Measurements from ENCODE around the gene C12orf56. TPM values are rescaled to one million over a fixed set of nuclear protein-coding genes. Genes with fewer than 3 reads are reported as not detected.

C12orf56 gene
- total and polyA plus RNA-seq, 4 donors, result 0.19 to 2.4 (median 1.2) TPM

- whole genome bisulfite sequencing (ENCODE audit: insufficient coverage), result 86% methylated on average over 1 of the region's 2 CpGs
- Histone ChIP-seq H3K27me3 (ENCODE audit: control insufficient read depth, insufficient read depth, low read length) (no peaks in the 10 kb centered on the region), H3K36me3 (ENCODE audit: control insufficient read depth, insufficient read depth, low read length) (no peaks in the 10 kb centered on the region), H3K27ac (ENCODE audit: low read depth, low read length) (no peak overlapping the region), H3K9me3 (ENCODE audit: control insufficient read depth, insufficient read depth, low read length) (no peaks in the 10 kb centered on the region), H3K4me3 (ENCODE audit: low read depth, low read length) (no peak overlapping the region), H3K4me1 (ENCODE audit: control insufficient read depth, insufficient read depth, low read length) (no peaks in the 10 kb centered on the region)
- DNase-seq (ENCODE audit: low read depth in 4 of 6, low spot score in 6 of 6), result no peak
Observed at GRCh38 chr12:64265839-64266238, 124.7 kb downstream of the C12orf56 start.

- no peak for DNase-seq (ENCODE audit: low read depth in 4 of 6, low spot score in 6 of 6)
- 83% methylated on average over 2 of the region's 5 CpGs for whole genome bisulfite sequencing (ENCODE audit: insufficient coverage)
- Histone ChIP-seq H3K36me3 (ENCODE audit: control insufficient read depth, insufficient read depth, low read length) (no peaks in the 10 kb centered on the region), H3K4me1 (ENCODE audit: control insufficient read depth, insufficient read depth, low read length) (no peaks in the 10 kb centered on the region), H3K4me3 (ENCODE audit: low read depth, low read length) (no peak overlapping the region), H3K9me3 (ENCODE audit: control insufficient read depth, insufficient read depth, low read length) (no peaks in the 10 kb centered on the region), H3K27me3 (ENCODE audit: control insufficient read depth, insufficient read depth, low read length) (no peaks in the 10 kb centered on the region), H3K27ac (ENCODE audit: low read depth, low read length) (no peak overlapping the region)
Observed at GRCh38 chr12:64261813-64262212, 128.7 kb downstream of the C12orf56 start.

GRCh38 chr12:64258576-64258975 is 132.0 kb downstream of the C12orf56 start:
- no peak for DNase-seq (ENCODE audit: low read depth in 4 of 6, low spot score in 6 of 6)
- no peak overlapping the region for H3K4me3 ChIP-seq (ENCODE audit: low read depth, low read length)
- no peaks in the 10 kb centered on the region for H3K27me3 ChIP-seq (ENCODE audit: control insufficient read depth, insufficient read depth, low read length)
- no peak overlapping the region for H3K27ac ChIP-seq (ENCODE audit: low read depth, low read length)
- WGBS (ENCODE audit: insufficient coverage), result 66% methylated on average over 3 of the region's 3 CpGs
- H3K36me3 ChIP-seq (ENCODE audit: control insufficient read depth, insufficient read depth, low read length), result no peaks in the 10 kb centered on the region
- H3K9me3 ChIP-seq (ENCODE audit: control insufficient read depth, insufficient read depth, low read length), result no peaks in the 10 kb centered on the region
- no peaks in the 10 kb centered on the region for H3K4me1 ChIP-seq (ENCODE audit: control insufficient read depth, insufficient read depth, low read length)

- Histone ChIP-seq H3K4me3 (ENCODE audit: low read depth, low read length) (no peak overlapping the region), H3K4me1 (ENCODE audit: control insufficient read depth, insufficient read depth, low read length) (no peaks in the 10 kb centered on the region), H3K9me3 (ENCODE audit: control insufficient read depth, insufficient read depth, low read length) (no peaks in the 10 kb centered on the region), H3K36me3 (ENCODE audit: control insufficient read depth, insufficient read depth, low read length) (no peaks in the 10 kb centered on the region), H3K27me3 (ENCODE audit: control insufficient read depth, insufficient read depth, low read length) (no peaks in the 10 kb centered on the region), H3K27ac (ENCODE audit: low read depth, low read length) (no peak overlapping the region)
- 100% methylated on average over 1 of the region's 4 CpGs for WGBS (ENCODE audit: insufficient coverage)
- DNase-seq (ENCODE audit: low read depth in 4 of 6, low spot score in 6 of 6), result peak; percentile 43 to 94 (median 67)
Observed at GRCh38 chr12:64256166-64256800, 134.3 kb downstream of the C12orf56 start.

- no CpG with 5 or more reads among the region's 4 CpGs for WGBS (ENCODE audit: insufficient coverage)
- H3K9me3 ChIP-seq (ENCODE audit: control insufficient read depth, insufficient read depth, low read length), result no peaks in the 10 kb centered on the region
- H3K27ac ChIP-seq (ENCODE audit: low read depth, low read length), result no peak overlapping the region
- H3K27me3 ChIP-seq (ENCODE audit: control insufficient read depth, insufficient read depth, low read length), result no peaks in the 10 kb centered on the region
- no peaks in the 10 kb centered on the region for H3K36me3 ChIP-seq (ENCODE audit: control insufficient read depth, insufficient read depth, low read length)
- no peaks in the 10 kb centered on the region for H3K4me1 ChIP-seq (ENCODE audit: control insufficient read depth, insufficient read depth, low read length)
- no peak overlapping the region for H3K4me3 ChIP-seq (ENCODE audit: low read depth, low read length)
- no peak for DNase-seq (ENCODE audit: low read depth in 4 of 6, low spot score in 6 of 6)
Observed at GRCh38 chr12:64255249-64255648, 135.3 kb downstream of the C12orf56 start.

GRCh38 chr12:64253356-64253755 is 137.2 kb downstream of the C12orf56 start:
- no peak overlapping the region for H3K27ac ChIP-seq (ENCODE audit: low read depth, low read length)
- H3K9me3 ChIP-seq (ENCODE audit: control insufficient read depth, insufficient read depth, low read length), result no peaks in the 10 kb centered on the region
- H3K4me1 ChIP-seq (ENCODE audit: control insufficient read depth, insufficient read depth, low read length), result no peaks in the 10 kb centered on the region
- H3K4me3 ChIP-seq (ENCODE audit: low read depth, low read length), result no peak overlapping the region
- H3K36me3 ChIP-seq (ENCODE audit: control insufficient read depth, insufficient read depth, low read length), result no peaks in the 10 kb centered on the region
- no CpG with 5 or more reads among the region's 1 CpG for WGBS (ENCODE audit: insufficient coverage)
- no peak for DNase-seq (ENCODE audit: low read depth in 4 of 6, low spot score in 6 of 6)
- no peaks in the 10 kb centered on the region for H3K27me3 ChIP-seq (ENCODE audit: control insufficient read depth, insufficient read depth, low read length)

GRCh38 chr12:64252681-64253080 is 137.9 kb downstream of the C12orf56 start:
- H3K4me1 ChIP-seq (ENCODE audit: control insufficient read depth, insufficient read depth, low read length), result no peaks in the 10 kb centered on the region
- 100% methylated on average over 1 of the region's 3 CpGs for WGBS (ENCODE audit: insufficient coverage)

GRCh38 chr12:64243809-64244208 is 146.7 kb downstream of the C12orf56 start:
- Histone ChIP-seq H3K36me3 (ENCODE audit: control insufficient read depth, insufficient read depth, low read length) (no peaks in the 10 kb centered on the region), H3K4me1 (ENCODE audit: control insufficient read depth, insufficient read depth, low read length) (no peaks in the 10 kb centered on the region), H3K9me3 (ENCODE audit: control insufficient read depth, insufficient read depth, low read length) (no peaks in the 10 kb centered on the region), H3K27ac (ENCODE audit: low read depth, low read length) (no peak overlapping the region), H3K4me3 (ENCODE audit: low read depth, low read length) (no peak overlapping the region), H3K27me3 (ENCODE audit: control insufficient read depth, insufficient read depth, low read length) (no peaks in the 10 kb centered on the region)
- 64% methylated on average over 3 of the region's 4 CpGs for WGBS (ENCODE audit: insufficient coverage)
- DNase-seq (ENCODE audit: low read depth in 4 of 6, low spot score in 6 of 6), result no peak

More at GRCh38 chr12:64252681-64253080, 137.9 kb downstream of the C12orf56 start:
- no peaks in the 10 kb centered on the region for H3K36me3 ChIP-seq (ENCODE audit: control insufficient read depth, insufficient read depth, low read length)
- H3K9me3 ChIP-seq (ENCODE audit: control insufficient read depth, insufficient read depth, low read length), result no peaks in the 10 kb centered on the region
- H3K27ac ChIP-seq (ENCODE audit: low read depth, low read length), result no peak overlapping the region
- no peak for DNase-seq (ENCODE audit: low read depth in 4 of 6, low spot score in 6 of 6)
- H3K4me3 ChIP-seq (ENCODE audit: low read depth, low read length), result no peak overlapping the region
- no peaks in the 10 kb centered on the region for H3K27me3 ChIP-seq (ENCODE audit: control insufficient read depth, insufficient read depth, low read length)

GRCh38 chr12:64240781-64241180 is 149.8 kb downstream of the C12orf56 start:
- Histone ChIP-seq H3K9me3 (ENCODE audit: control insufficient read depth, insufficient read depth, low read length) (no peaks in the 10 kb centered on the region), H3K27ac (ENCODE audit: low read depth, low read length) (no peak overlapping the region), H3K27me3 (ENCODE audit: control insufficient read depth, insufficient read depth, low read length) (no peaks in the 10 kb centered on the region), H3K36me3 (ENCODE audit: control insufficient read depth, insufficient read depth, low read length) (no peaks in the 10 kb centered on the region), H3K4me3 (ENCODE audit: low read depth, low read length) (no peak overlapping the region), H3K4me1 (ENCODE audit: control insufficient read depth, insufficient read depth, low read length) (no peaks in the 10 kb centered on the region)
- WGBS (ENCODE audit: insufficient coverage), result 100% methylated on average over 1 of the region's 3 CpGs
- DNase-seq (ENCODE audit: low read depth in 4 of 6, low spot score in 6 of 6), result peak in 1 of 6 donors; percentile 23

GRCh38 chr12:64237382-64237781 is 153.2 kb downstream of the C12orf56 start:
- no peak for DNase-seq (ENCODE audit: low read depth in 4 of 6, low spot score in 6 of 6)
- H3K36me3 ChIP-seq (ENCODE audit: control insufficient read depth, insufficient read depth, low read length), result no peaks in the 10 kb centered on the region

More at GRCh38 chr12:64237382-64237781, 153.2 kb downstream of the C12orf56 start:
- Histone ChIP-seq H3K27ac (ENCODE audit: low read depth, low read length) (no peak overlapping the region), H3K9me3 (ENCODE audit: control insufficient read depth, insufficient read depth, low read length) (no peaks in the 10 kb centered on the region), H3K27me3 (ENCODE audit: control insufficient read depth, insufficient read depth, low read length) (no peaks in the 10 kb centered on the region), H3K4me1 (ENCODE audit: control insufficient read depth, insufficient read depth, low read length) (no peaks in the 10 kb centered on the region), H3K4me3 (ENCODE audit: low read depth, low read length) (no peak overlapping the region)

Data from spinal cord (tissue), 10 donors.